Measurements from ENCODE around the gene CACUL1.
"Not testable (repeated sequence)": the region's sequence is repeated elsewhere in the genome, so short reads cannot be mapped to it uniquely, and the experiment has no call there.

Gene CACUL1

DNA sequence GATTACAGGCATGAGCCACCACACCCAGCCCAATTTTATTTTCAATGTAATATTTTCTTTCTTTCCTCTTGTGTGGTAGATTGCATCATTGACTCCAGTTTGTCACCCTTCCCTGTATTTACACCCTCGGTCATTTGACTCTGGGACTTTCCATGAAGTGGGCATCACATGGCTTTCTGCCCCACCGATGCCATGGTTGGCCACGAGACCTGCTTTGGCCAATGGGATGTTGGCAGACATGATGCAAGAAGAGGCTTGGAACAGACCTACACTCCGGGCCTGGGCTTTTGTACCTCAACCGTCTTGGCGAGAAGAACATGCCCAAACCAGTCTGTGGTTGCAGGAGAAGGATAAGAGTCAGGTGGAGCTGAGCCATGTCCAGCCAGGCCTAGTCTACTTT lies 38.8 kb upstream of the CACUL1 start:
- no peak for DNase-seq (ENCODE audit: low read depth)
- H3K4me3 ChIP-seq (ENCODE audit: control insufficient read depth, low read depth, low read length): no peak overlapping the region

GRCh38 chr10:118792526-118792925 lies 37.8 kb upstream of the CACUL1 start:
- H3K4me3 ChIP-seq (ENCODE audit: control insufficient read depth, low read depth, low read length): no peak overlapping the region
- no peak for DNase-seq (ENCODE audit: low read depth)
- TF ChIP-seq CTCF (IDR thresholded peaks at IDR 0.05; ENCODE audit: control insufficient read depth, insufficient read depth, low read depth, low read length, missing control alignments): no peak

More for the DNA sequence above, 38.8 kb upstream of the CACUL1 start:
- no peak for TF ChIP-seq CTCF (IDR thresholded peaks at IDR 0.05; ENCODE audit: control insufficient read depth, insufficient read depth, low read depth, low read length, missing control alignments)

DNA sequence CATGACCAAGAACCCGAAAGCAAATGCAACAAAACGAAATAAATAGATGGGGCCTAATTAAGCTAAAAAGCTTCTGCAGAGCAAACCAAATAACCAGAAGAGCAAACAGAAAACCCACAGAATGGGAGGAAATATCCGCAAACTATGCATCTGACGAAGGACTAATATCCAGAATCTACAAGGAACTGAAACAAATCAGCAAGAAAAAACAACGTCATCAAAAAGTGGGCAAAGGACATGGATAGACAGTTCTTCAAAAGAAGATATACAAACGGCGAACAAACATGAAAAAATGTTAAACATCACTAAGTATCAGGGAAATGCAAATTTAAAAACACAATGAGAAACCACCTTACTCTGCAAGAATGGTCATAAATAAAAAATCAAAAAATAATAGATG lies 35.3 kb upstream of the CACUL1 start:
- DNase-seq (ENCODE audit: low read depth): no peak
- TF ChIP-seq CTCF (IDR thresholded peaks at IDR 0.05; ENCODE audit: control insufficient read depth, insufficient read depth, low read depth, low read length, missing control alignments): no peak
- H3K4me3 ChIP-seq (ENCODE audit: control insufficient read depth, low read depth, low read length): no peak overlapping the region

- TF ChIP-seq CTCF (IDR thresholded peaks at IDR 0.05; ENCODE audit: control insufficient read depth, insufficient read depth, low read depth, low read length, missing control alignments): no peak
- DNase-seq (ENCODE audit: low read depth): no peak
- H3K4me3 ChIP-seq (ENCODE audit: control insufficient read depth, low read depth, low read length): no peak overlapping the region
Measured at GRCh38 chr10:118785551-118785950, 30.8 kb upstream of the CACUL1 start.

DNA sequence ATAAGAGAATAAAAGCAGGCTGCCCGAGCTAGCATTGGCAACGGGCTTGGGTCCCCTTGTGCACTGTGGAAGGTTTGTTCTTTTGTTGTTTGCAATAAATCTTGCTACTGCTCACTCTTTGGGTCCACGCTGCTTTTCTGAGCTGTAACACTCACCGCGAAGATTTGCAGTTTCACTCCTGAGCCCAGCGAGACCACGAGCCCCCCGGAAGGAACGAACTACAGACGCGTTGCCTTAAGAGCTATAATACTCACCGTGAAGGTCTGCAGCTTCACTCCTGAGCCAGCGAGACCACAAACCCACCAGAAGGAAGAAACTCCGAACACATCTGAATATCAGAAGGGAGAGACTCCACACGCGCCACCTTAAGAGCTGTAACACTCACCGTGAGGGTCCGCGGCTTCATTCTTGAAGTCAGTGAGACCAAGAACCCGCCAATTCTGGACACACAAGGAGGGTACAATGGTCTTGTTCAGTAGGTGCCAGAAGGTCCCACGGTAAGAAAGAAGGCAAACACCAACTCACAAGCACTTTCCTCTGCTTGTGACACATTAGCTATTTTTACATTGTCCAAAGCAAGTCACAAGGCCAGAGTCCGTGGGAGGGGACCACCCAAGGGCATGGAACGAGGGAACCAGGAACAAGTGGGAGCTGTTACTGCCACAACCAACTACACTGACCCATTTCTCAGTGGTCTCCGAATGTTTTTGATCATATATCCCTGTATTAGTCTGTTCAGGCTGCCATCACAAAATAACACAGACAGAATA lies 29.2 kb upstream of the CACUL1 start:
- no peak for DNase-seq (ENCODE audit: low read depth)
- H3K4me3 ChIP-seq (ENCODE audit: control insufficient read depth, low read depth, low read length): no peak overlapping the region
- TF ChIP-seq CTCF (IDR thresholded peaks at IDR 0.05; ENCODE audit: control insufficient read depth, insufficient read depth, low read depth, low read length, missing control alignments): no peak

DNA sequence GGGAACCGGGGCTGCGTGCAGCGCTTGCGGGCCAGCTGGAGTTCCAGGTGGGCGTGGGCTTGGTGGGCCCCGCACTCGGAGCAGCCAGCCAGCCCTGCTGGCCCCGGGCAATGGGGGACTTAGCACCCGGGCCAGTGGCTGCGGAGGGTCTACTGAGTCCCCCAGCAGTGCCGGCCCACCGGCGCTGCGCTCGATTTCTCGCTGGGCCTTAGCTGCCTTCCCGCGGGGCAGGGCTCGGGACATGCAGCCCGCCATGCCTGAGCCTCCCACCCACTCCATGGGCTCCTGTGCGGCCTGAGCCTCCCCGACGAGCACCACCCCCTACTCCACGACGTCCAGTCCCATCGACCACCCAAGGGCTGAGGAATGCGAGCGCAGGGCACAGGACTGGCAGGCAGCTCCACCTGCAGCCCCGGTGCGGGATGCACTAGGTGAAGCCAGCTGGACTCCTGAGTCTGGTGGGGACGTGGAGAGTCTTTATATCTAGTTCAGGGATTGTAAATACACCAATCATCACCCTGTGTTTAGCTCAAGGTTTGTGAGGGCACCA lies 28.2 kb upstream of the CACUL1 start:
- not testable (repeated sequence) for H3K4me3 ChIP-seq (ENCODE audit: control insufficient read depth, low read depth, low read length); DNase-seq (ENCODE audit: low read depth)

DNA sequence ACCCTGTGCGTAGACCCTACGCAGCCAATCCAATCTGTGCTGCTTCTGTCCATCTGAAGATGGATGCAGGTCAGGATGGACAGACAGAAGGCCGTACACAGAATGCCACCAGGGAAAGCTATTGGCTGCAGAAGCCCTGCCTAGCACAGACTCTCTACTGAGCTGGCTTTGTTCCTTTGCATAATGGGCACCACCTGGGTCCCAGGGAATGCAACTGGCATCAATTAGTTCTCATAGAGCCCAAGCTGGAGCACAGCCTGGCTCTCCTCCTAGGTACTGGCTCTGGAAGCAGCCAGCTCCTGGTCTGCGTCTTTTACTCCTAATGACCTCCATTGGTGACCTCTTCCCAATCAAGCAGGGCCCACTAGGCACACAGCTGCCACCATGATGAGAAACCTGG lies 26.8 kb upstream of the CACUL1 start:
- no peak for DNase-seq (ENCODE audit: low read depth)
- no peak for TF ChIP-seq CTCF (IDR thresholded peaks at IDR 0.05; ENCODE audit: control insufficient read depth, insufficient read depth, low read depth, low read length, missing control alignments)

More for the DNA sequence above, 26.8 kb upstream of the CACUL1 start:
- no peak overlapping the region for H3K4me3 ChIP-seq (ENCODE audit: control insufficient read depth, low read depth, low read length)
